HepG2 (cell line): ENCODE results near the gene NTN3. TPM values are rescaled to one million over a fixed set of nuclear protein-coding genes. Genes with fewer than 3 reads are reported as not detected.
A peak's percentile ranks its signal among the peaks of the same experiment; 100 is the strongest.

Source experiments
- CHD2 ChIP-seq: IDR thresholded peaks from 2 replicates; pipeline ENCODE4 v1.6.1; 2011; ENCODE audit warnings: low read depth, low read length, improper control_type of control experiment
- CSRNP1 ChIP-seq: sonication (generic); formaldehyde crosslinking; IDR thresholded peaks from 2 replicates; pipeline ENCODE4 v1.8.1; 2023; ENCODE audit warnings: mild to moderate bottlenecking, missing genetic modification reagents
- FIP1L1 ChIP-seq: fragments of 200-400 bp; formaldehyde crosslinking; IDR thresholded peaks from 2 replicates; pipeline ENCODE4 v1.6.1; 2018; ENCODE audit warnings: low read depth, mild to moderate bottlenecking, low read length, moderate library complexity, borderline replicate concordance; ENCODE audit not compliant: insufficient read depth
- HCFC1 ChIP-seq: fragments of 150-350 bp; IDR thresholded peaks from 2 replicates; pipeline ENCODE4 v1.6.1; 2014; ENCODE audit warnings: low read depth, low read length
- HDAC2 ChIP-seq: sonication (generic); formaldehyde crosslinking; IDR thresholded peaks from 2 replicates; pipeline ENCODE4 v1.4.0; 2020; ENCODE audit warnings: missing genetic modification reagents
- MBNL3 ChIP-seq: fragments of 250-450 bp; sonication (Bioruptor Pico); conservative IDR thresholded peaks from 2 replicates; pipeline ENCODE4 v1.8.0; 2022; ENCODE audit warnings: mild to moderate bottlenecking, inconsistent platforms
- POLR2AphosphoS5 ChIP-seq: IDR thresholded peaks from 2 replicates; pipeline ENCODE4 v1.6.1; 2012; ENCODE audit warnings: low read depth, low read length
- RERE ChIP-seq: IDR thresholded peaks from 2 replicates; pipeline ENCODE4 v1.6.1; 2016; ENCODE audit warnings: low read depth, missing genetic modification reagents, missing compliant biosample characterization
- SCMH1 ChIP-seq: sonication (generic); formaldehyde crosslinking; IDR thresholded peaks from 2 replicates; pipeline ENCODE4 v1.9.0; 2021; ENCODE audit warnings: missing genetic modification reagents, mild to moderate bottlenecking, borderline replicate concordance
- TEF ChIP-seq: sonication (generic); formaldehyde crosslinking; IDR thresholded peaks from 2 replicates; pipeline ENCODE4 v1.5.0; 2020; ENCODE audit warnings: missing genetic modification reagents
- THYN1 ChIP-seq: sonication (generic); formaldehyde crosslinking; IDR thresholded peaks from 2 replicates; pipeline ENCODE4 v1.8.1; 2023; ENCODE audit warnings: low read depth, mild to moderate bottlenecking, moderate library complexity, missing genetic modification reagents, borderline replicate concordance
- U2AF1 ChIP-seq: fragments of 200-400 bp; formaldehyde crosslinking; optimal IDR thresholded peaks from 2 replicates; pipeline ENCODE3; 2017; ENCODE audit warnings: mild to moderate bottlenecking, low read depth, low read length
- ZFX ChIP-seq: sonication (generic); formaldehyde crosslinking; IDR thresholded peaks from 2 replicates; pipeline ENCODE4 v1.4.0; 2020; ENCODE audit warnings: mild to moderate bottlenecking, low read depth, missing genetic modification reagents, moderate library complexity
- ZFYVE20 ChIP-seq: sonication (generic); formaldehyde crosslinking; IDR thresholded peaks from 2 replicates; pipeline ENCODE4 v1.8.0; 2023; ENCODE audit warnings: low read depth, mild to moderate bottlenecking, moderate library complexity, missing genetic modification reagents, borderline replicate concordance
- ZNF740 ChIP-seq: sonication (generic); formaldehyde crosslinking; IDR thresholded peaks from 2 replicates; pipeline ENCODE4 v1.4.0; 2020; ENCODE audit warnings: missing genetic modification reagents
- polyA plus RNA-seq, 8 experiments: library from polyadenylated mRNA; depleted of rRNA in 3 of 8; stranded (reverse) in 7 of 8; unstranded in 1 of 8; fragments of >200 nt; fragmentation: Illumina TruSeq in 4 of 8; extraction: Trizol in 4 of 8; gene quantifications; 2 replicates each; pipeline versions ENCODE4 v1.2.1 to v1.2.3, GENCODE V29; 2011 to 2016; ENCODE audit warnings: low read depth in 4 of 8, missing spikeins in 1 of 8, mixed read lengths in 1 of 8; ENCODE audit not compliant: insufficient read depth in 1 of 8
- total RNA-seq, 5 experiments: library from RNA; depleted of rRNA; stranded (reverse); fragments of >200 nt; fragmentation: Illumina TruSeq; extraction: Trizol; gene quantifications; 2 replicates each; pipeline ENCODE4 v1.2.3, GENCODE V29; 2016; ENCODE audit warnings: low read depth in 1 of 5
- TF ChIP-seq, protein P1 (sequence below), 2 experiments: IDR thresholded peaks; 2 replicates each; pipeline ENCODE4 v1.6.1; 2011 to 2012; ENCODE audit warnings: low read length in 2 of 2, borderline replicate concordance in 1 of 2, low read depth in 1 of 2, mild to moderate bottlenecking in 1 of 2, moderate library complexity in 1 of 2

The NTN3 gene
- total and polyA plus RNA-seq, 2 of the 13 experiments (the other 11 are each of a cell fraction or from before 2014, with no cell fraction given), result 0.09 to 0.20 TPM

DNA sequence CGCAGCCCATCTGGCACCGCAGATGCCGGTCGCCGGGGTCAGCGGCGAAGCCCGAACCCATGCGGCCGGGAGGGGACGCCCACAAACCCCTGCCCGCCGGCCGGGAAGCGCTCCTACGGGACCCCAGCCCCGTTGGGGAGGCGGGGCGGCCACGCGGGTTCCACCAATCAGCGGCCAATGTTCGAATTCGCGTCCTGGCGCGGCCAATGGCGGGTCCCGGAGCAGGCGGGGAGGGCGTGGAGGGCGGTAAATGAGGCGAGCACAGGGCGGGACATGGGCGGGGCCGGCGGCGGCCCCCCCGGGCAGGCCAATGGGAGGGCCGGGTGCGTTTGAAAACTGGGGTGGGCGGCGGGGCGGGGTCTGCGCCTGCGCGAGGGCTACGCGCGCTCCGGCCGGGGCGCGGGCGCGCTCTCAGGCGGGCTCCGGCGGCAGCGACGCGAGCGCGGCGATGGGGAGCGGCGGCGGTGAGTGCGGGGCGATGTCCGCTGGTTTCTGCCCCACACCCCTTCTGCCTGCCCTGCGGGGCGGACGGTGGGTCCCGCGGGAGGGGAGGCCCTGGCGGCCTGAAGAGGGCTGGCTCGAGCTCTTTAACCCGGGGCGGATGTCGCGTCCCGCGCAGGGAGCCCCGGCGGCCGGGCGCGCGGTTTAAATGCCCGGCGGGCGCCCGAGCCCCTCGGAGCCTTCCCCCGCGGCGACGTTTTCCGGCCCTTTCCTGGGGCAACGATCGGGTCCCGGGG is 41.9 kb upstream of the NTN3 start, which contains the start of gene CCNF (continued):
- TF ChIP-seq, protein P1, sequence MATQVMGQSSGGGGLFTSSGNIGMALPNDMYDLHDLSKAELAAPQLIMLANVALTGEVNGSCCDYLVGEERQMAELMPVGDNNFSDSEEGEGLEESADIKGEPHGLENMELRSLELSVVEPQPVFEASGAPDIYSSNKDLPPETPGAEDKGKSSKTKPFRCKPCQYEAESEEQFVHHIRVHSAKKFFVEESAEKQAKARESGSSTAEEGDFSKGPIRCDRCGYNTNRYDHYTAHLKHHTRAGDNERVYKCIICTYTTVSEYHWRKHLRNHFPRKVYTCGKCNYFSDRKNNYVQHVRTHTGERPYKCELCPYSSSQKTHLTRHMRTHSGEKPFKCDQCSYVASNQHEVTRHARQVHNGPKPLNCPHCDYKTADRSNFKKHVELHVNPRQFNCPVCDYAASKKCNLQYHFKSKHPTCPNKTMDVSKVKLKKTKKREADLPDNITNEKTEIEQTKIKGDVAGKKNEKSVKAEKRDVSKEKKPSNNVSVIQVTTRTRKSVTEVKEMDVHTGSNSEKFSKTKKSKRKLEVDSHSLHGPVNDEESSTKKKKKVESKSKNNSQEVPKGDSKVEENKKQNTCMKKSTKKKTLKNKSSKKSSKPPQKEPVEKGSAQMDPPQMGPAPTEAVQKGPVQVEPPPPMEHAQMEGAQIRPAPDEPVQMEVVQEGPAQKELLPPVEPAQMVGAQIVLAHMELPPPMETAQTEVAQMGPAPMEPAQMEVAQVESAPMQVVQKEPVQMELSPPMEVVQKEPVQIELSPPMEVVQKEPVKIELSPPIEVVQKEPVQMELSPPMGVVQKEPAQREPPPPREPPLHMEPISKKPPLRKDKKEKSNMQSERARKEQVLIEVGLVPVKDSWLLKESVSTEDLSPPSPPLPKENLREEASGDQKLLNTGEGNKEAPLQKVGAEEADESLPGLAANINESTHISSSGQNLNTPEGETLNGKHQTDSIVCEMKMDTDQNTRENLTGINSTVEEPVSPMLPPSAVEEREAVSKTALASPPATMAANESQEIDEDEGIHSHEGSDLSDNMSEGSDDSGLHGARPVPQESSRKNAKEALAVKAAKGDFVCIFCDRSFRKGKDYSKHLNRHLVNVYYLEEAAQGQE (IDR thresholded peaks at IDR 0.05; ENCODE audit: borderline replicate concordance in 1 of 2, low read depth in 1 of 2, low read length in 2 of 2), result no peak
- TF ChIP-seq ZNF740 (no peak), ZFYVE20 (0 out of 2 replicates have a peak, but pooled peaks have one; percentile 48), MBNL3 (CRISPR knock-in tag) (no peak), POLR2AphosphoS5 (peak; percentile 16; the same call in 1 of the 2 replicates), CSRNP1 (CRISPR knock-in tag) (0 out of 2 replicates have a peak, but pooled peaks have one; percentile 53), U2AF1 (no peak), TEF (CRISPR knock-in tag) (no peak; the same call in 1 of the 2 replicates), HCFC1 (no peak), SCMH1 (CRISPR knock-in tag) (no peak), CHD2 (no peak), ZFX (CRISPR knock-in tag) (peak; percentile 70; the same call in 1 of the 2 replicates), HDAC2 (CRISPR knock-in tag) (0 out of 2 replicates have a peak, but pooled peaks have one; percentile 1), FIP1L1 (no peak), RERE (no peak), THYN1 (CRISPR knock-in tag) (no peak)
